SU-DHL-6 (cell line): ENCODE results near the gene PRKCA.

Experiments used
- H2AFZ ChIP-seq: fragments of 200-600 bp; sonication (generic); 2 replicates; pipeline ENCODE4 v1.6.1; 2014; ENCODE audit warnings: low read depth, mild to moderate bottlenecking, moderate library complexity, mixed read lengths, antibody characterized with exemption, low read length; ENCODE audit not compliant: severe bottlenecking
- H3F3A ChIP-seq: fragments of 200-600 bp; shearing (Covaris generic); 2 replicates; pipeline ENCODE4 v1.6.0; 2016; ENCODE audit warnings: antibody characterized with exemption, mild to moderate bottlenecking; ENCODE audit not compliant: insufficient read depth
- H3K27ac ChIP-seq: fragments of 200-600 bp; sonication (generic); 2 replicates; pipeline ENCODE4 v1.5.1; 2016; ENCODE audit warnings: low read depth, mild to moderate bottlenecking, low read length, moderate library complexity, mixed read lengths
- H3K27me3 ChIP-seq: fragments of 200-600 bp; sonication (generic), shearing (Covaris generic); 2 replicates; pipeline ENCODE4 v1.6.0; 2014; ENCODE audit warnings: mild to moderate bottlenecking, low read length
- H3K36me3 ChIP-seq: fragments of 200-600 bp; sonication (generic); 2 replicates; pipeline ENCODE4 v1.6.1; 2014; ENCODE audit warnings: mild to moderate bottlenecking, low read length, mixed read lengths
- H3K4me2 ChIP-seq: fragments of 300-600, 200-600 bp; shearing (Covaris generic), sonication (generic); 2 replicates; pipeline ENCODE4 v1.6.0; 2014; ENCODE audit warnings: low read length, low read depth, mild to moderate bottlenecking; ENCODE audit not compliant: poor library complexity, severe bottlenecking
- H3K4me3 ChIP-seq: fragments of 200-600 bp; sonication (generic); 2 replicates; pipeline ENCODE4 v1.5.1; 2014; ENCODE audit warnings: antibody characterized with exemption, low read length, mild to moderate bottlenecking, mixed read lengths; ENCODE audit not compliant: insufficient read depth, poor library complexity, severe bottlenecking
- H3K79me2 ChIP-seq: fragments of 200-600 bp; sonication (generic); 2 replicates; pipeline ENCODE4 v1.6.1; 2014; ENCODE audit warnings: mild to moderate bottlenecking, low read length, moderate library complexity; ENCODE audit not compliant: insufficient read depth
- H3K9ac ChIP-seq: fragments of 200-600 bp; sonication (generic); 2 replicates; pipeline ENCODE4 v1.7.0; 2014; ENCODE audit warnings: mild to moderate bottlenecking, low read length
- H3K9me2 ChIP-seq: fragments of 200-600 bp; sonication (generic); replicated peaks from 2 replicates; pipeline ENCODE4 v1.6.1; 2014; ENCODE audit warnings: low read length; ENCODE audit not compliant: insufficient read depth
- H3K9me3 ChIP-seq: fragments of 200-600 bp; sonication (generic); 2 replicates; pipeline ENCODE4 v1.6.1; 2014; ENCODE audit warnings: low read length, mixed read lengths; ENCODE audit not compliant: insufficient read depth
- H4K20me1 ChIP-seq: fragments of 200-600 bp; sonication (generic); 2 replicates; pipeline ENCODE4 v1.6.1; 2014; ENCODE audit warnings: low read depth, mild to moderate bottlenecking, antibody characterized with exemption, low read length, moderate library complexity, mixed read lengths
- CTCF ChIP-seq: fragments of 200-600 bp; sonication (generic); IDR thresholded peaks from one replicate; pipeline ENCODE4 v1.5.1; 2017; ENCODE audit warnings: antibody characterized with exemption, mild to moderate bottlenecking, low read length, moderate library complexity; ENCODE audit not compliant: insufficient read depth, poor library complexity, severe bottlenecking
- EZH2phosphoT487 ChIP-seq: fragments of 200-600 bp; sonication (generic), shearing (Covaris generic); conservative IDR thresholded peaks from 2 replicates; pipeline ENCODE4 v1.6.1; 2018; ENCODE audit warnings: mild to moderate bottlenecking, antibody characterized with exemption, low read length, moderate library complexity, mixed read lengths

PRKCA gene

DNA sequence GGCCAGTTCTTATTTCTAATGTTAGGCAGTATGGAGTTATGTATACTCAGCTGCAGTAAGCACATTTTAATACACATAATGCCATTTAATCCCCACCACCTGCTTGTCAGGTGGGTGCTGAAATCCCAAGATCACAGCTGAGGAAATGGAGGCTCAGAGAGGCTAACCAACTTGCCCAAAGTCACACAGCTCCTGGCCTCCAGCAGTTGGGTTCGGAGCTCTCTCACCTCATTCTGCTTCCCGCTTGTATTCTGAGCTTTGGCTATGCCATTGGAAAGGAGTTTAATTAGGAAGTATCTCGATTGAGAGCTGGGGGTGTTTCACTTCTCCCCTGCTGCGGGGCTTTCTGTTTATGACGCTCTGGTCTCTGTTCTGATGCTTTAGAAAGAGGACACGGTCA is 459.9 kb downstream of the PRKCA start:
- no peak overlapping the region for H3K4me2 ChIP-seq
- H3K9me2 ChIP-seq, result no peaks in the 10 kb centered on the region
- no peak overlapping the region for H3K27ac ChIP-seq
- no peak for TF ChIP-seq CTCF
- no peak for TF ChIP-seq EZH2phosphoT487
- H3K9ac ChIP-seq, result no peak overlapping the region
- no peaks in the 10 kb centered on the region for H3K9me3 ChIP-seq
- no peaks in the 10 kb centered on the region for H4K20me1 ChIP-seq
- H3K36me3 ChIP-seq, result peaks cover 7% of the 10 kb centered on the region; the same call in 1 of the 2 replicates
- no peak overlapping the region for H2AFZ ChIP-seq
- H3K79me2 ChIP-seq, result no peaks in the 10 kb centered on the region
- no peak overlapping the region for H3K4me3 ChIP-seq
- peaks cover 6% of the 10 kb centered on the region; the same call in 1 of the 2 replicates for H3F3A ChIP-seq
- no peaks in the 10 kb centered on the region for H3K27me3 ChIP-seq

DNA sequence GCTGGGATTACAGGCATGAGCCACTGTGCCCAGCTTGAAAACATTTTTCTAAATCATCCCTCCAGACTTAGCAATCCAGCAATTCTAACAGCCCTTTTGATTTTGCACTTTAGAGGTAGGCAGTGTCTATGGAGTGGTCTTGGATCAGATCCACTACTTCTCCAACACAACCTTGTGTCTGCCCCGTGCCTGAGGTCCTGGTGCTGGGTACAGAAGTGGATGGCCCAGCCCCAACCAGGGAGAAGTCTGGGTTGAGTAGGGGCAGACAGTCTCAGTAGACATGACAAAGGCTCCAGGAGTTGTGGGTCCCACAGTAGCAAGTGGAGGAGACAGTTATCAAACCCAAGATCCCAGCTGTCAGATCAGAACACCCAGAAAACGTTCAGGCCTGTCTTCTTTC is 460.6 kb downstream of the PRKCA start:
- no peak for TF ChIP-seq EZH2phosphoT487
- TF ChIP-seq CTCF, result no peak
- no peak overlapping the region for H2AFZ ChIP-seq
- no peaks in the 10 kb centered on the region for H3K79me2 ChIP-seq
- H4K20me1 ChIP-seq, result no peaks in the 10 kb centered on the region
- H3K4me3 ChIP-seq, result no peak overlapping the region
- H3K9me2 ChIP-seq, result no peaks in the 10 kb centered on the region
- H3K4me2 ChIP-seq, result no peak overlapping the region
- no peaks in the 10 kb centered on the region for H3K9me3 ChIP-seq
- peaks cover 13% of the 10 kb centered on the region; the same call in 1 of the 2 replicates for H3K36me3 ChIP-seq
- peaks cover 7% of the 10 kb centered on the region; the same call in 1 of the 2 replicates for H3F3A ChIP-seq
- no peaks in the 10 kb centered on the region for H3K27me3 ChIP-seq
- H3K9ac ChIP-seq, result no peak overlapping the region
- H3K27ac ChIP-seq, result no peak overlapping the region

DNA sequence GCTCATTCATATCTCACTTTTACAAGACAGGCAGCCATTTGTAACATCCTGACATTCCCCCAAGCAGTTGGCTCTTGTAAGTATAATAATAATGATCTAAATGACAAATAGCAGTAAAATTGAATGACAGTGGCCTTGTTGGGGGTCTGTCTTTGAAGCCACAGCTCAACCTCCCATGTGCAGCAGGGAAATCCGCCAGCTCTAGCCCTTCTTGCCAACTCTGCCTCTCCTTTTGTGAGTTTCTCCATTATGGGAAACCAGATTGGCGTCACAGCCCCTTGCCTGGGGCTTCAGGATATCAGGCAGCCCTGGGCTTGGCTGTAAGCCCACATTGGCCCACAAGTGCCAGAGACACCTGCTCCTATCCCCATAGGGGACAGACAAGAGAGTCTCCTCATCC is 462.1 kb downstream of the PRKCA start:
- Histone ChIP-seq H3K79me2 (no peaks in the 10 kb centered on the region), H3K4me3 (no peak overlapping the region), H4K20me1 (no peaks in the 10 kb centered on the region), H3K9me3 (no peaks in the 10 kb centered on the region), H3K27ac (no peak overlapping the region), H3K4me2 (no peak overlapping the region), H3F3A (peaks cover 15% of the 10 kb centered on the region; the same call in 1 of the 2 replicates), H3K36me3 (peaks cover 16% of the 10 kb centered on the region; the same call in 1 of the 2 replicates), H3K27me3 (no peaks in the 10 kb centered on the region), H3K9me2 (no peaks in the 10 kb centered on the region), H3K9ac (no peak overlapping the region), H2AFZ (no peak overlapping the region)
- TF ChIP-seq CTCF (no peak), EZH2phosphoT487 (no peak)
